ENCODE data around the gene CYTIP. TPM values are rescaled to one million over a fixed set of nuclear protein-coding genes. Genes with fewer than 3 reads are reported as not detected.

Gene CYTIP
- total RNA-seq (2016; rRNA removed; fragmentation: Illumina TruSeq; extraction: Trizol) (not detected in 2 replicates), polyA plus RNA-seq (2011; rRNA removed) (not detected in 2 replicates), polyA minus RNA-seq (2011; rRNA and poly(A)+ RNA removed; ENCODE audit: low replicate concordance) (0.75 TPM in 1 of 2 replicates, not detected in the other), Bru-seq, nascent RNA (percentile 15 among the genes with signal in this experiment), BruChase-seq, experiment 1, labeled RNA remaining after a 6-hour chase (percentile 17 among the genes with signal in this experiment), BruChase-seq, experiment 2, labeled RNA remaining after a 2-hour chase (percentile 29 among the genes with signal in this experiment)
- total RNA-seq (2016; cell fraction: cytosol; rRNA removed; fragmentation: Illumina TruSeq; extraction: Trizol; ENCODE audit: low read depth), result not detected in 2 replicates
- total RNA-seq (2016; cell fraction: insoluble cytoplasmic fraction; rRNA removed; fragmentation: Illumina TruSeq; extraction: Trizol), result not detected in 2 replicates
- total RNA-seq (2016; cell fraction: membrane; rRNA removed; fragmentation: Illumina TruSeq; extraction: Trizol), result not detected in 2 replicates
- not detected in 2 replicates for total RNA-seq (2016; cell fraction: nucleus; rRNA removed; fragmentation: Illumina TruSeq; extraction: Trizol)
- 0.03 TPM in 1 of 2 replicates, not detected in the other for polyA plus RNA-seq (2011; cell fraction: cytosol; rRNA removed)
- not detected in 2 replicates for polyA plus RNA-seq (2011; cell fraction: nucleus; rRNA removed)
- not detected in 2 replicates for polyA plus RNA-seq (2012)
- not detected in 2 replicates for polyA plus RNA-seq (2016; cell fraction: cytosol; fragmentation: Illumina TruSeq; extraction: Trizol; ENCODE audit: low read depth)
- not detected in 2 replicates for polyA plus RNA-seq (2016; cell fraction: insoluble cytoplasmic fraction; fragmentation: Illumina TruSeq; extraction: Trizol; ENCODE audit: low read depth)
- not detected in 2 replicates for polyA plus RNA-seq (2016; cell fraction: membrane; fragmentation: Illumina TruSeq; extraction: Trizol; ENCODE audit: low read depth)
- not detected in 2 replicates for polyA plus RNA-seq (2016; cell fraction: nucleus; fragmentation: Illumina TruSeq; extraction: Trizol; ENCODE audit: insufficient read depth, low read depth)
- polyA minus RNA-seq (2011; cell fraction: cytosol; rRNA and poly(A)+ RNA removed), result not detected in 2 replicates
- not detected in 2 replicates for polyA minus RNA-seq (2011; cell fraction: nucleus; rRNA and poly(A)+ RNA removed)
- long read RNA-seq, experiment 1, result 0 reads
- long read RNA-seq, experiment 2, result 0 reads

DNA sequence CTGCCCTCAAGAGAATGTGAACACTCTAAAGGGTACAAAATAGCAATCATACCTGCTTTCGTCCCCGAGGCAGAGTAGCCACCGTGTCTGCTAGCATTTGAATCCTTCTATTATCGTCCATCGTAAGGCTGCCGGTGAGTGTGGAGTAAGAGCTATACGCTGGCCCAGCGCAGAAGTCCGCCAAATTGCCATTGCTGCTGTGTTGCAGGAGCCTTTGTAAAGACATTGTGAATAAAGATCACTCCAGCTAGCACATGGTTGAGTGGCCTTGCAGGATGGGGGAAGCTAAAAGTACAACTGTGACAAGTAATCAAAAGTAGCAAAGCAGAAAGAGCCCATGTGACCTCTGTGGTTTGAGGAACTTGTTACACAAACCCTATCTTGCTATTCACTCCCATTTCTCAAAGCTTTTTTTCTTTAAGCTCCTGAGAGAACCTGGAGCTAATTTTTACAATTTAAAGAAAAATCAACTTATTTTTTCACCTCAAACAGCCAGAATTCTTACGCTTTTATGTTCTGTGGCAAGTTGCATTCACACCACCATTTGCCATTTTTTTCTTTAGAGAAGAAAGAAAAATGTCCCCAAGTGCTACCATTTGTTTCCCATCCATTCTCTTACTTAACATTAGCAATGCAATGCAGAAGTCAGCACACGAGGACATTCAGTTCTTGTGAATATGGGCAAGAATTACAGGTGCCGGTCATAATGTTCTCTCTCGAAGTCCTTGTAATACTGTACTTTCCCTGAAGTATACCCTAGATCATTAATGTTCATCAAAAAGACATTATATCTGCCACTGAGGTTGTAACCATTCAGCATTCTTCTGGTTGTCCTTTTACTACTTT, at the start of gene CYTIP:
Gene CYTIP, minus strand, starts transcription at position 295 of the 846 bp plus-strand sequence. Its CDS starts 69 bp downstream, at position 226.
- H3K9me3 ChIP-seq (ENCODE audit: low read length), result no peaks in the 10 kb centered on the region
- no peaks in the 10 kb centered on the region for H4K20me1 ChIP-seq (ENCODE audit: insufficient read depth, low read length)
- TF ChIP-seq, protein P1, sequence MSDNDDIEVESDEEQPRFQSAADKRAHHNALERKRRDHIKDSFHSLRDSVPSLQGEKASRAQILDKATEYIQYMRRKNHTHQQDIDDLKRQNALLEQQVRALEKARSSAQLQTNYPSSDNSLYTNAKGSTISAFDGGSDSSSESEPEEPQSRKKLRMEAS (IDR thresholded peaks at IDR 0.05), result no peak
- no peak for TF ChIP-seq ZNF431 (CRISPR knock-in tag; IDR thresholded peaks at IDR 0.05; ENCODE audit: borderline replicate concordance, low read depth)
- TF ChIP-seq, protein P2, sequence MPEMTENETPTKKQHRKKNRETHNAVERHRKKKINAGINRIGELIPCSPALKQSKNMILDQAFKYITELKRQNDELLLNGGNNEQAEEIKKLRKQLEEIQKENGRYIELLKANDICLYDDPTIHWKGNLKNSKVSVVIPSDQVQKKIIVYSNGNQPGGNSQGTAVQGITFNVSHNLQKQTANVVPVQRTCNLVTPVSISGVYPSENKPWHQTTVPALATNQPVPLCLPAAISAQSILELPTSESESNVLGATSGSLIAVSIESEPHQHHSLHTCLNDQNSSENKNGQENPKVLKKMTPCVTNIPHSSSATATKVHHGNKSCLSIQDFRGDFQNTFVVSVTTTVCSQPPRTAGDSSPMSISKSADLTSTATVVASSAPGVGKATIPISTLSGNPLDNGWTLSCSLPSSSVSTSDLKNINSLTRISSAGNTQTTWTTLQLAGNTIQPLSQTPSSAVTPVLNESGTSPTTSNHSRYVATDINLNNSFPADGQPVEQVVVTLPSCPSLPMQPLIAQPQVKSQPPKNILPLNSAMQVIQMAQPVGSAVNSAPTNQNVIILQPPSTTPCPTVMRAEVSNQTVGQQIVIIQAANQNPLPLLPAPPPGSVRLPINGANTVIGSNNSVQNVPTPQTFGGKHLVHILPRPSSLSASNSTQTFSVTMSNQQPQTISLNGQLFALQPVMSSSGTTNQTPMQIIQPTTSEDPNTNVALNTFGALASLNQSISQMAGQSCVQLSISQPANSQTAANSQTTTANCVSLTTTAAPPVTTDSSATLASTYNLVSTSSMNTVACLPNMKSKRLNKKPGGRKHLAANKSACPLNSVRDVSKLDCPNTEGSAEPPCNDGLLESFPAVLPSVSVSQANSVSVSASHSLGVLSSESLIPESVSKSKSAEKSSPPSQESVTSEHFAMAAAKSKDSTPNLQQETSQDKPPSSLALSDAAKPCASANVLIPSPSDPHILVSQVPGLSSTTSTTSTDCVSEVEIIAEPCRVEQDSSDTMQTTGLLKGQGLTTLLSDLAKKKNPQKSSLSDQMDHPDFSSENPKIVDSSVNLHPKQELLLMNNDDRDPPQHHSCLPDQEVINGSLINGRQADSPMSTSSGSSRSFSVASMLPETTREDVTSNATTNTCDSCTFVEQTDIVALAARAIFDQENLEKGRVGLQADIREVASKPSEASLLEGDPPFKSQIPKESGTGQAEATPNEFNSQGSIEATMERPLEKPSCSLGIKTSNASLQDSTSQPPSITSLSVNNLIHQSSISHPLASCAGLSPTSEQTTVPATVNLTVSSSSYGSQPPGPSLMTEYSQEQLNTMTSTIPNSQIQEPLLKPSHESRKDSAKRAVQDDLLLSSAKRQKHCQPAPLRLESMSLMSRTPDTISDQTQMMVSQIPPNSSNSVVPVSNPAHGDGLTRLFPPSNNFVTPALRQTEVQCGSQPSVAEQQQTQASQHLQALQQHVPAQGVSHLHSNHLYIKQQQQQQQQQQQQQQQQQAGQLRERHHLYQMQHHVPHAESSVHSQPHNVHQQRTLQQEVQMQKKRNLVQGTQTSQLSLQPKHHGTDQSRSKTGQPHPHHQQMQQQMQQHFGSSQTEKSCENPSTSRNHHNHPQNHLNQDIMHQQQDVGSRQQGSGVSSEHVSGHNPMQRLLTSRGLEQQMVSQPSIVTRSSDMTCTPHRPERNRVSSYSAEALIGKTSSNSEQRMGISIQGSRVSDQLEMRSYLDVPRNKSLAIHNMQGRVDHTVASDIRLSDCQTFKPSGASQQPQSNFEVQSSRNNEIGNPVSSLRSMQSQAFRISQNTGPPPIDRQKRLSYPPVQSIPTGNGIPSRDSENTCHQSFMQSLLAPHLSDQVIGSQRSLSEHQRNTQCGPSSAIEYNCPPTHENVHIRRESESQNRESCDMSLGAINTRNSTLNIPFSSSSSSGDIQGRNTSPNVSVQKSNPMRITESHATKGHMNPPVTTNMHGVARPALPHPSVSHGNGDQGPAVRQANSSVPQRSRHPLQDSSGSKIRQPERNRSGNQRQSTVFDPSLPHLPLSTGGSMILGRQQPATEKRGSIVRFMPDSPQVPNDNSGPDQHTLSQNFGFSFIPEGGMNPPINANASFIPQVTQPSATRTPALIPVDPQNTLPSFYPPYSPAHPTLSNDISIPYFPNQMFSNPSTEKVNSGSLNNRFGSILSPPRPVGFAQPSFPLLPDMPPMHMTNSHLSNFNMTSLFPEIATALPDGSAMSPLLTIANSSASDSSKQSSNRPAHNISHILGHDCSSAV (CRISPR knock-in tag; IDR thresholded peaks at IDR 0.05; ENCODE audit: borderline replicate concordance), result no peak
- no peak for TF ChIP-seq STAG1 (CRISPR knock-in tag; IDR thresholded peaks at IDR 0.05)
- no peak for TF ChIP-seq ZC3H4 (CRISPR knock-in tag; IDR thresholded peaks at IDR 0.05; ENCODE audit: borderline replicate concordance)
- no peak within 1 kb of the TSS for H3K9ac ChIP-seq (ENCODE audit: insufficient read depth, low read depth, low read length)
- ChIA-PET CTCF (ENCODE audit: low intra/inter-chr PET ratio, low total read pairs) (no interaction called here), POLR2A (no interaction called here)
- H3K27me3 ChIP-seq (ENCODE audit: control insufficient read depth in 1 of 2, insufficient read depth in 2 of 2, low read length in 2 of 2), result peaks cover 0 to 6% of the 10 kb centered on the region in 2 experiments; a peak in 1 of 5 replicates
- no peaks in the 10 kb centered on the region for H3K36me3 ChIP-seq (replicated peaks in 1 of 2; ENCODE audit: control insufficient read depth in 1 of 2, insufficient read depth in 2 of 2, low read length in 2 of 2)
- H3K4me2 ChIP-seq (ENCODE audit: low read depth, low read length), result no peak within 1 kb of the TSS
- 41% methylated on average over 13 of the region's 13 CpGs for whole genome bisulfite sequencing (ENCODE audit: low lambda C conversion rate)
- ATAC-seq, result no peak
- no peak for DNase-seq (ENCODE audit: low spot score)
- intact Hi-C loops (cut with micrococcal nuclease; ENCODE audit: unreplicated experiment) (no loop called here), in situ Hi-C loops (cut with HindIII; ENCODE audit: extremely low pct_ligation_motif_present, low pct_unique_long_range_greater_than_20kb) (no loop called here)
- no peak within 1 kb of the TSS for H2AFZ ChIP-seq (ENCODE audit: low read length)
- BruUV-seq (replicated peaks), result no TSS peak
- no peaks in the 10 kb centered on the region for H3K4me1 ChIP-seq (ENCODE audit: insufficient read depth, low read length)
- FAIRE-seq, result no peak
- H3K4me3 ChIP-seq (replicated peaks in 1 of 3; ENCODE audit: insufficient read depth in 1 of 3, low read depth in 2 of 3, low read length in 3 of 3), result no peak within 1 kb of the TSS
- H3K79me2 ChIP-seq (ENCODE audit: insufficient read depth, low read length), result no peaks in the 10 kb centered on the region
- H3K27ac ChIP-seq (ENCODE audit: extremely low read length, insufficient read depth, low read length), result no peak within 1 kb of the TSS
